ENCODE results near the gene HAPLN3.

DNA sequence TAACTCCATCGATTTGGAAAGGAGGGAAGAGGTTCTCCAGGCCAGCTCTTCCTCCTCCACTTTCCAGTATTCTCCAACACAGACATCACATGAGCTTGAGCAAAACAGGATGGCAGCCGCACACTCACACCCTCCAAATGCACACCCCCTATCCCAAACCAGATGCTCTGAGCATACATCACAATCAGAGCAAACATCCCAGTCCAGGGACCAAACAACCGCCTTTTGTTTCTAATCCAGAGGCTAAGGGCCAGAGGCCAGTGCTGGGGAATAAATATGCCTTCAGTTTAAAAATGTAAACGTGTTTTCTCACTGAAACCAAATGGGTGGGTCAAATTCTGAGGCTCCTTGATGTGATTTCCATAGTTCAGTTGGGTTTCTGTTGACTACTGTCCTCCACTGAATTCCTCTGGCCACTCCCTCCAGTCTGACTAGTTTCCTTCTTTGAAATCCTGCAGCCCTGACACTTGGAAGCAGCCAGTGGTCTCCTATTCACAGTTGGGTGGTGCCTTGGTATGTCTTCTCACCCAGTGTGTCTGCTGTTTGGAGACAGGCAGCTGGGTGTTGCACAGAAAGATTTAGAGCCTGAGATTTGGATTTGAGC, 37.0 kb upstream of the HAPLN3 start:
- TF ChIP-seq BHLHE40 (IDR thresholded peaks at IDR 0.05; ENCODE audit: borderline replicate concordance in 1 of 2, low read depth in 2 of 2, low read length in 1 of 2) = no peak
- TF ChIP-seq JUND (IDR thresholded peaks at IDR 0.05; ENCODE audit: low read depth, low read length) = no peak
- no peak for TF ChIP-seq HCFC1 (IDR thresholded peaks at IDR 0.05; ENCODE audit: low read length)
- TF ChIP-seq ZNF274 (IDR thresholded peaks at IDR 0.05; ENCODE audit: insufficient read depth, insufficient read length) = no peak
- TF ChIP-seq EP300 (IDR thresholded peaks at IDR 0.05; ENCODE audit: borderline replicate concordance in 1 of 2, control insufficient read depth in 1 of 2, low read depth in 2 of 2, low read length in 2 of 2) = no peak
- TF ChIP-seq SIN3A (IDR thresholded peaks at IDR 0.05; ENCODE audit: low read depth, low read length) = no peak
- no peak for TF ChIP-seq MTA2 (IDR thresholded peaks at IDR 0.05; ENCODE audit: low read depth)
